Measurements from ENCODE around the gene SETBP1. TPM values are rescaled to one million over a fixed set of nuclear protein-coding genes. Genes with fewer than 3 reads are reported as not detected.

The SETBP1 gene
- total and polyA plus RNA-seq, 2 of the 8 experiments (the other 6 are each of a cell fraction or from before 2014, with no cell fraction given) = 2.0 to 6.5 TPM

GRCh38 chr18:44743631-44744030 lies 62.9 kb downstream of the SETBP1 start:
- no peaks in the 10 kb centered on the region for H3K79me2 ChIP-seq (ENCODE audit: control insufficient read depth in 1 of 2, insufficient read depth in 2 of 2, low read length in 2 of 2)
- H3K4me2 ChIP-seq (ENCODE audit: insufficient read depth in 1 of 2, low read depth in 2 of 2, low read length in 2 of 2) = peak overlapping the region; percentile 58 to 68
- peak overlapping the region in 1 of 4 experiments; percentile 44; a peak in 2 of 8 replicates for H3K4me3 ChIP-seq (ENCODE audit: extremely low read depth in 1 of 4, insufficient read depth in 2 of 4, low read depth in 3 of 4, low read length in 4 of 4)
- no peak overlapping the region for H3K18ac ChIP-seq (ENCODE audit: extremely low read depth, low read length)
- no peak overlapping the region for H2AFZ ChIP-seq (ENCODE audit: low read length)
- H3K27ac ChIP-seq (ENCODE audit: low read depth, low read length) = no peak overlapping the region
- 0 out of 2 replicates have a peak overlapping the region, but pooled peaks have one; percentile 1 for H2BK15ac ChIP-seq (ENCODE audit: low read length)
- H4K20me1 ChIP-seq (replicated peaks in 1 of 2; ENCODE audit: control insufficient read depth in 1 of 2, insufficient read depth in 2 of 2, low read length in 2 of 2) = no peaks in the 10 kb centered on the region
- ChIA-PET CTCF (ENCODE audit: partially characterized antibody) (interaction anchor here (0.6 kb wide), 1 partner anchor 83 kb away, joined by 3 read pairs; no protein-coding TSS in a partner anchor), POLR2A (ENCODE audit: partially characterized antibody) (interaction anchor here (0.7 kb wide), 1 partner anchor 49 kb away, joined by 4 read pairs; no protein-coding TSS in a partner anchor)
- H3K14ac ChIP-seq (ENCODE audit: insufficient read length) = no peak overlapping the region
- H3K4ac ChIP-seq (replicated peaks; ENCODE audit: insufficient read length, low read depth, low read length) = no peak overlapping the region
- no peak overlapping the region for H2BK12ac ChIP-seq (ENCODE audit: low read depth, low read length)
- H3K36me3 ChIP-seq (ENCODE audit: control insufficient read depth in 2 of 4, insufficient read depth in 4 of 4, low read length in 3 of 4) = no peaks in the 10 kb centered on the region
- peaks cover 8 to 20% (median 14%) of the 10 kb centered on the region in 4 experiments for H3K4me1 ChIP-seq (replicated peaks in 1 of 4; ENCODE audit: control insufficient read depth in 3 of 4, insufficient read depth in 4 of 4, low read length in 3 of 4)
- H2AK5ac ChIP-seq (ENCODE audit: low read depth, low read length) = no peak overlapping the region
- no peak overlapping the region for H3K56ac ChIP-seq (replicated peaks; ENCODE audit: insufficient read length, low read depth, low read length)
- H3K9ac ChIP-seq (replicated peaks in 1 of 4; ENCODE audit: extremely low read depth in 1 of 4, low read depth in 3 of 4, low read length in 3 of 4) = no peak overlapping the region
- H3K23ac ChIP-seq (ENCODE audit: insufficient read length) = no peak overlapping the region
- no peak overlapping the region for H4K8ac ChIP-seq (ENCODE audit: extremely low read depth, insufficient read depth, low read length)
- WGBS, 2 experiments (ENCODE audit: extremely low coverage in 1 of 2, insufficient coverage in 1 of 2, insufficient read length in 1 of 2, insufficient replicate concordance in 2 of 2, low coverage in 1 of 2, low lambda C conversion rate in 2 of 2, missing lambda C conversion rate in 1 of 2) = 88% methylated on average over 2 of the region's 2 CpGs; no CpG with 5 or more reads in 1 of the 2 experiments
- no peak overlapping the region for H4K91ac ChIP-seq (replicated peaks; ENCODE audit: insufficient read length, low read length)
- peak overlapping the region; percentile 31 for H4K5ac ChIP-seq (ENCODE audit: insufficient read length, low read depth, low read length)
- H3K9me3 ChIP-seq (ENCODE audit: insufficient read depth in 2 of 2, low read depth in 1 of 2, low read length in 1 of 2) = no peaks in the 10 kb centered on the region
- H3K23me2 ChIP-seq (ENCODE audit: low read depth, low read length) = peaks cover 3% of the 10 kb centered on the region; the same call in 1 of the 2 replicates
- H2BK120ac ChIP-seq (replicated peaks; ENCODE audit: low read depth, low read length) = no peak overlapping the region
- no peak for DNase-seq (ENCODE audit: low read depth in 1 of 2, low spot score in 2 of 2)
- no peaks in the 10 kb centered on the region for H3K79me1 ChIP-seq (ENCODE audit: low read depth, low read length)
- H2BK20ac ChIP-seq (ENCODE audit: low read length) = no peak overlapping the region
- no peak for FAIRE-seq
- no peaks in the 10 kb centered on the region; a peak in 2 of 7 replicates for H3K27me3 ChIP-seq (replicated peaks in 1 of 4; ENCODE audit: control insufficient read depth in 3 of 4, extremely low read depth in 1 of 4, insufficient read depth in 3 of 4, low read length in 3 of 4)
- no peak overlapping the region for H2BK5ac ChIP-seq (ENCODE audit: low read depth, low read length)
- TF ChIP-seq SIRT6 (IDR thresholded peaks at IDR 0.05; ENCODE audit: low read length) (no peak), RNF2 (IDR thresholded peaks at IDR 0.05; ENCODE audit: borderline replicate concordance, low read depth, low read length, missing control alignments, poor library complexity, severe bottlenecking) (no peak), TCF12 (IDR thresholded peaks at IDR 0.05; ENCODE audit: low read depth, low read length) (no peak), RXRA (IDR thresholded peaks at IDR 0.05; ENCODE audit: insufficient read depth, low read depth, low read length) (no peak), EGR1 (IDR thresholded peaks at IDR 0.05; ENCODE audit: borderline replicate concordance, low read depth, low read length) (no peak), TAF7 (optimal IDR thresholded peaks at IDR 0.05; ENCODE audit: borderline replicate concordance, low read depth, low read length) (no peak), SP1 (IDR thresholded peaks at IDR 0.05; ENCODE audit: low read depth, low read length) (no peak), MAFK (IDR thresholded peaks at IDR 0.05; ENCODE audit: low read depth, low read length) (no peak), BRCA1 (IDR thresholded peaks at IDR 0.05; ENCODE audit: low read depth, low read length) (no peak), RFX5 (IDR thresholded peaks at IDR 0.05; ENCODE audit: borderline replicate concordance, low read depth, low read length) (no peak), SIX5 (IDR thresholded peaks at IDR 0.05; ENCODE audit: low read depth, low read length) (no peak), HDAC2 (IDR thresholded peaks at IDR 0.05; ENCODE audit: borderline replicate concordance in 1 of 2, low read depth in 2 of 2, low read length in 2 of 2) (no peak)

Measured in H1 (cell line).